Measurements from ENCODE around the gene DCTD.

DNA sequence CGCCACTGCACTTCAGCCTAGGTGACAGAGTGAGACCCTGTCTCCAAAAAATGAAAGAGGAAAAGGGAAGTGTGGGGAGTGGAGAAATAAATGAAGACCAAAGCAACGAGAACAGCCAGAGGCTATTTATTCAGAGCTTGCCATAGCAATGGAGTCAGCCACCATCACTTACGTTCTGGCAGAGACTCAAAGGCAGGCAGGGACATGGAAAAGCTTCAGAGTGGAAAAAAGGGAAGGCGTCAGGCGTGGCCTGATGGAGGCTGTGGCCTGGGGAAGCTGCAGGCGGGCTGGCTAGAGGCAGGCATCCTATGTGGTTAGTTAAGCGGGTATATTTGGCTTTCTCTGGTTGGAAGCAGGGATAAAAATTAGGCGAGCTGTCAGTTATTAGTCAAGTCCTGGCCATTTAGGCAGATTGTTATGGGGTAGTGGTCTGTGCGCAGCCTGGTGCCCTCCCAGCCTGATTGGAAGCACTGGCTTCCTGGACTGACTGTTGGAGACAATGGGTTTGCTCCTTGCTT, 73.3 kb downstream of the DCTD start:
- TF ChIP-seq EP300 (IDR thresholded peaks at IDR 0.05): no peak
- TF ChIP-seq, protein P1, sequence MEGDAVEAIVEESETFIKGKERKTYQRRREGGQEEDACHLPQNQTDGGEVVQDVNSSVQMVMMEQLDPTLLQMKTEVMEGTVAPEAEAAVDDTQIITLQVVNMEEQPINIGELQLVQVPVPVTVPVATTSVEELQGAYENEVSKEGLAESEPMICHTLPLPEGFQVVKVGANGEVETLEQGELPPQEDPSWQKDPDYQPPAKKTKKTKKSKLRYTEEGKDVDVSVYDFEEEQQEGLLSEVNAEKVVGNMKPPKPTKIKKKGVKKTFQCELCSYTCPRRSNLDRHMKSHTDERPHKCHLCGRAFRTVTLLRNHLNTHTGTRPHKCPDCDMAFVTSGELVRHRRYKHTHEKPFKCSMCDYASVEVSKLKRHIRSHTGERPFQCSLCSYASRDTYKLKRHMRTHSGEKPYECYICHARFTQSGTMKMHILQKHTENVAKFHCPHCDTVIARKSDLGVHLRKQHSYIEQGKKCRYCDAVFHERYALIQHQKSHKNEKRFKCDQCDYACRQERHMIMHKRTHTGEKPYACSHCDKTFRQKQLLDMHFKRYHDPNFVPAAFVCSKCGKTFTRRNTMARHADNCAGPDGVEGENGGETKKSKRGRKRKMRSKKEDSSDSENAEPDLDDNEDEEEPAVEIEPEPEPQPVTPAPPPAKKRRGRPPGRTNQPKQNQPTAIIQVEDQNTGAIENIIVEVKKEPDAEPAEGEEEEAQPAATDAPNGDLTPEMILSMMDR (IDR thresholded peaks at IDR 0.05): no peak
- no peak for TF ChIP-seq POLR2A (IDR thresholded peaks at IDR 0.05)
